Spleen (tissue), 7 donors: ENCODE data around the gene EVA1C.

Experiments
- POLR2A ChIP-seq, 3 donors: fragments of 450-650 bp; IDR thresholded peaks; one replicate each; pipeline ENCODE4 v1.5.1; 2017; ENCODE audit warnings: antibody characterized with exemption in 3 of 3, mild to moderate bottlenecking in 1 of 3
- POLR2AphosphoS5 ChIP-seq, 3 donors: sonication (generic); formaldehyde crosslinking; IDR thresholded peaks; one replicate each; pipeline ENCODE4 v1.5.1; 2017; ENCODE audit warnings: antibody characterized with exemption in 3 of 3
- TF ChIP-seq, protein P1 (sequence below), 11 experiments: fragments of 200-600 bp in 7 of 11; fragments of 450-650 bp in 4 of 11; sonication (generic) in 4 of 11; IDR thresholded peaks in 8 of 11; conservative IDR thresholded peaks in 3 of 11; 1 replicate in 7 of 11; 2 replicates in 4 of 11; pipeline versions ENCODE4 v1.4.0 to v1.8.0; 2016 to 2021; ENCODE audit warnings: antibody characterized with exemption in 11 of 11, inconsistent platforms in 4 of 11, mild to moderate bottlenecking in 1 of 11
- donor health status: DM: no; HTN: no; CAD: no; lungs with moderate emphysema.
- donor health status: DM: no; HTN: no; CAD: no.
- donor health status: DM: no; HTN: no; CAD: no.

- TF ChIP-seq, protein P1, sequence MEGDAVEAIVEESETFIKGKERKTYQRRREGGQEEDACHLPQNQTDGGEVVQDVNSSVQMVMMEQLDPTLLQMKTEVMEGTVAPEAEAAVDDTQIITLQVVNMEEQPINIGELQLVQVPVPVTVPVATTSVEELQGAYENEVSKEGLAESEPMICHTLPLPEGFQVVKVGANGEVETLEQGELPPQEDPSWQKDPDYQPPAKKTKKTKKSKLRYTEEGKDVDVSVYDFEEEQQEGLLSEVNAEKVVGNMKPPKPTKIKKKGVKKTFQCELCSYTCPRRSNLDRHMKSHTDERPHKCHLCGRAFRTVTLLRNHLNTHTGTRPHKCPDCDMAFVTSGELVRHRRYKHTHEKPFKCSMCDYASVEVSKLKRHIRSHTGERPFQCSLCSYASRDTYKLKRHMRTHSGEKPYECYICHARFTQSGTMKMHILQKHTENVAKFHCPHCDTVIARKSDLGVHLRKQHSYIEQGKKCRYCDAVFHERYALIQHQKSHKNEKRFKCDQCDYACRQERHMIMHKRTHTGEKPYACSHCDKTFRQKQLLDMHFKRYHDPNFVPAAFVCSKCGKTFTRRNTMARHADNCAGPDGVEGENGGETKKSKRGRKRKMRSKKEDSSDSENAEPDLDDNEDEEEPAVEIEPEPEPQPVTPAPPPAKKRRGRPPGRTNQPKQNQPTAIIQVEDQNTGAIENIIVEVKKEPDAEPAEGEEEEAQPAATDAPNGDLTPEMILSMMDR (IDR thresholded peaks at IDR 0.05 in 8 of 11, conservative IDR thresholded peaks at IDR 0.05 in 3 of 11), result no peak
- TF ChIP-seq POLR2A (IDR thresholded peaks at IDR 0.05) (no peak), POLR2AphosphoS5 (IDR thresholded peaks at IDR 0.05) (no peak)
Measured at GRCh38 chr21:32418146-32418545, 5.6 kb downstream of the EVA1C start.
